Measurements from ENCODE around the gene HCFC1R1.
"Not testable (repeated sequence)": the region's sequence is repeated elsewhere in the genome, so short reads cannot be mapped to it uniquely, and the experiment has no call there.

The HCFC1R1 gene

DNA sequence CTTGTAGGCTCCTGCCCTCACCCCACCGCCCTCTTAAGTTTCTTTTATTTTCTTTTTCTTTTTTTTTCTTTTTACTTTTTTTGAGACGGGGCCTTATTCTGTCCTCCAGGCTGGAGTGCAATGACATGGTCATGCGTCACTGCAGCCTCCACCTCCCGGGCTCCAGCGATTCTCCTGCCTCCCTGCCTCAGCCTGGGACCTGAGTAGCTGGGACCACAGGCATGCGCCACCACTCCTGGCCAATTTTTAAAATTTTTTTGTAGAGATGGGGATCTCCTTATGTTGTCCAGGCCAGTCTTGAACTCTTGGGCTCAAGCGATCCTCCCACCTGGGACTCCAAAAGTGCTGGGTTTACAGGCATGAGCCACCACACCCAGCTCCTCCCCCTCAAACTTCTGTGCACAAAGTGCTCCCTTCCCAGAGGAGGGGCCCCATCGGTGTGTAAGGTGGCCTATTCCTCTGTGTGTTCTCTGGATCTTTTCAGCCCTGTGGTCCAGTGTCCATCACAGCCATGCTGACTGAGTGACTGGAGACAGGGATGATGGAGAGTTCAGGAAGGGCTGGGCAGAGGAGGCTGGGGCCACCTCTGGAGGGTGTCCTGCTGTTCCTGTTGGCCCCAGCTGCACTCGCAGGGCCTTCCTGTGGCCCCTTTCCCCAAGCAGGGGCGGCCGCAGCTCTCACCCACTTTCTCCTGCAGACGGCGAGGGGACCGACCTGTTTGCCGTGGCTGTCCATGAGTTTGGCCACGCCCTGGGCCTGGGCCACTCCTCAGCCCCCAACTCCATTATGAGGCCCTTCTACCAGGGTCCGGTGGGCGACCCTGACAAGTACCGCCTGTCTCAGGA, 32.8 kb upstream of the HCFC1R1 start:
- no peak for DNase-seq

DNA sequence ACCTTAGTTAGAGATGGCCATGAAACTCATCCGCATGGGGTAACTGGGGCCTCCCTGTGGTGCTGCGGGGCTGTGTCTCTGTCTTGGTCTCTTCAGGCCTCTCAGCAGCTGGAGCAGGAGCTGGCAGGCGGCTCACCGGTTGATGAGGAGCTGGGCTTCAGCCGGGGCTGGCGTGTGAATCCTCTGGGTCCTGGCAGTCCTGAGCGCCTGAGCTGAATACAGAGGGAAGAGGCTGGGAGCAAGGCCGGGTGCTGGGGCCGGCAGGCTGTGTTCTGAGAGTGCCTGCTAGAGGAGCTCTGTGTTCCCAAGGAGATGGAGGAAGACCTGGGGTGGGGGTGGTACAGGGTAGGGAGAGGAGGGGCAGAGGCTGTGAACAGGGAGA, 32.0 kb upstream of the HCFC1R1 start:
- not testable (repeated sequence) for DNase-seq

DNA sequence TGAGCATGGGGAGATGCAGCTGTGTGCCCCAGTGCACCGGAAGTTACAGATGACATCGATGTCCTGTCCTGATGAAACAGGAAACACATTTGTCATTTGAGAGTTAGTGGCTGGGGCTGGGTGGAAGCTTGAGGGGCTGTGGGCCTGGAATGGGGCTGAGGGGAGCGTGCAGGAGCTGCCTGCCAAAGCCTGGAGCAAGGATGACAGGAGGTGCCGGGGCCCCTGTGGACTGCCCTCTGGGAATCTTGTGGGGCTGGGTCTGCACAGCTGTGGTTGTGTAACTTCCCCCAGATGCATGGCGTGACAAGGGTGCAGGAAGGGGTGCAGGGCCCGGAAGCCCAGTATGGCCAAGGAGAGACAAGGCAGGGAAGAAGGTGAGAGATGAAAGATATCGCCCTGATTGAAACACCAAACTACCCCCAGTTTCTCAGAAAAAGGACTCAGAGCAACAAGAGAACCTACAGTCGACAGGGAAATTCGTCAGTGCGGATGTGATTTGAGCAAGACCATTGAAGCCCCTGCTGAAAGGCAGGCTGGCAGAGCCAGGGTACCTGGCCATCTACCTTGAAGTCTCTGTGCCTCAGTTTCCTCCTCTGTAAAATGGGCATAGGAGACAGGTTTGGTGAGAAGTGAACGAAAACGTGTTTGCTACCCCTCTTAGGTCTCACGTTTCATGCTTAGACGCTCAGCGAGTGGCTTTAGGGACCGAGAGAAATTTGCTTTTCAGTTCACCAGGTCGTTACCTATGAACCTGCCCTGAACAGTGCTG, 31.4 kb upstream of the HCFC1R1 start:
- no peak for DNase-seq

DNA sequence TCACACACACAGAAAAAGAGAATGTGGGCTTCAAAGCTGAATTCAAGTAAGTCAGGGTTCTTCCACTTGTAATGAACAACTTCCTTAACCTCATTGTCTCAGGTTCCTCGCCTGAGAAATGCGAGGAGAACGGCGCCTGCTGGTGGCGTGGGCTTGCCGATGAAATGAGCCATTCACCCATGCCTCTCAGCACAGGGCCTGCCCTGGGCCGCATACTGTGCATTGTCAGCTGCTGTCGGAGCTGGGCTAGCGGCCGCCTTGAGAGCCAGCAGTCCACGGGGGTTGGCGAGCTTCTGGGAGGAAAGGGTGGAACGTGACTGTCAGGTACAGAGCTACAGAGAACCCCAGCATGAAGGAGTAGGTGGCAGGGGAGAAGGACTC, 29.6 kb upstream of the HCFC1R1 start:
- not testable (repeated sequence) for DNase-seq

DNA sequence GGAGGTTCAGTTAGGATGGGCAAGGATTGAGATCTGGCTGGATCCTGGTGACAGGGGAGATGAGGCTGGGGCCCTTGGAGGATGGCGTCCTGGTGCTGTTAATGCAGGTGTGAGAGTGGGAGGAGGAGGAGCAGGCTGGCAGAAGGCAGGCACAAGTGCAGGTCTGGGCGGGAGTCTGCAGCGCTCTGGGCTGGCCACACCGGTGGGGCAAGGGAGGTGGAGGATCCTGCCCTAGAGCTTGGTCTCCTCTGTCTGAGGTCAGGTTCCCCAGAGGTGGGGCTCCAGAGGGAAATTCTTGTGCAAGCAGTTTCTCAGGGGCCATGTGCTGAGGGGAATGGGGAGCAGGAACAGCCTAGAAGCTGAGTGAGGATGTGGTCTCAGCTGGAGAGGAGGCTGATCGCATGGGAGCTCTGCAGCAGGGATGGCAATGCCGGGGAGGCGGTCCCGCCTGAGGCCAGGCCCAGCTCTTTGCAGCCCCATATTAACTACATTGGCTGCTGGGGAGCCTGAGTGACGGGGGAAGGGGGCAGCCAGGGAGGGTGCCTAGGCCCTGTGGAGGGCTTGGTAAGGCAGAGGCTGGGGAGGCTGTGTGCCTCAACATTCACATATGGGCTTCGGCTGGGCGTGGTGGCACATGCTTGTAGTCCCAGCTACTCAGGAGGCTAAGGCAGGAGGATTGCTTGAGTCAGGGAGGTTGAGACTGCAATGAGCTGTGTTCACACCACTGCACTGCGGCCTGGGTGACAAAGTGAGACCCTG, 29.0 kb upstream of the HCFC1R1 start:
- DNase-seq: not testable (repeated sequence)

DNA sequence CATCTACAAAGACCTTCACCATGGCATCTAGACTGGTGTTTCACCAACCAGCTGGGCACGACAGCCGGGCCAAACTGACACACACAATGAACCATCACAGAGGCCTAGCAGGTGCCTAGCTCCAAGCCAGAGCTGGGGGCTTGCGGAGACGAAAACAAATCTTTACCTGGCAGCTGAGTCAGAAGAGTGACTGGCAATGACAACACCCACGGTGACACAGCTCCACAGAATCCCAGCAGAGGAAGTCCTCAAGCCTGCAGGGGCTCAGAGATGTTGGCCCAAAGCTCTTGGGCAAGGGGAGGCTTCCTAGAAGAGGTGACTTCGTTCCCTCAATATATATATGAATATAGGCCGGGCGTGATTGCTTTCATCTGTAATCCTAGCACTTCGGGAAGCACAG, 27.8 kb upstream of the HCFC1R1 start:
- no peak for DNase-seq

DNA sequence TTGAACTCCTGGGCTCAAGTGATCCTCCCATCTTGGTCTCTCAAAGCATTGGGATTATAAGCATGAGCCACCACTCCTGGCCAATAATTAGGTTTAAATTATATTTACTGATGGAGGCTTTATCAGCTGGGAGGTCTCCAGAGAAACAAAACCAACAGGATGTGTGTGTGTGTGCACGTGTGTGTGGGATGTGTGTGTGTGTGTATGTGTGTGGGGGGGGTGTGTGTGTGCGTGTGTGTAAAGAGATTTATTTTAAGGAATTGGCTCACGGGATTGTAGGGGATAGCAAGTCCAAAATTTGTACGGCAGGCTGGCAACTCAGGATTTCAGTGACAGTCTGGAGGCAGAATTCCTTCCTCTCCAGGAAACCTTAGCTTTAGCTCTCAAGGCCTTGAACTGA, 27.3 kb upstream of the HCFC1R1 start:
- DNase-seq: no peak

DNA sequence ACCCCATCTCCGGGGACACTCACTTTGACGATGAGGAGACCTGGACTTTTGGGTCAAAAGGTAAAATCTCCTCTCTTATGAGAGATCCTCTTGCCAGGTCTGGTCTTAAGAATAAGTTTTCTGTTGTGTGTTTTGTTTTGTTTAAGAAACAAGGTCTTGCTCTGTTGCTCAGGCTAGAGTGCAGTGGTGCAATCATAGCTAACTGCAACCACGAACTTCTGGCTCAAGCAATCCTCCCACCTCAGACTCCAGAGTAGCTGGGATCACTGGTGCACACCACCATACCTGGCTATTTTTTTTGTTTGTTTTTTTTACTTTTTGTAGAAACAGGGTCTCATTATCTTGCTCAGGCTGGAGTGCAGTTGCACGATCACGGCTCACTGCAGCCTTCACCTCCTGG, 26.7 kb upstream of the HCFC1R1 start:
- no peak for DNase-seq

DNA sequence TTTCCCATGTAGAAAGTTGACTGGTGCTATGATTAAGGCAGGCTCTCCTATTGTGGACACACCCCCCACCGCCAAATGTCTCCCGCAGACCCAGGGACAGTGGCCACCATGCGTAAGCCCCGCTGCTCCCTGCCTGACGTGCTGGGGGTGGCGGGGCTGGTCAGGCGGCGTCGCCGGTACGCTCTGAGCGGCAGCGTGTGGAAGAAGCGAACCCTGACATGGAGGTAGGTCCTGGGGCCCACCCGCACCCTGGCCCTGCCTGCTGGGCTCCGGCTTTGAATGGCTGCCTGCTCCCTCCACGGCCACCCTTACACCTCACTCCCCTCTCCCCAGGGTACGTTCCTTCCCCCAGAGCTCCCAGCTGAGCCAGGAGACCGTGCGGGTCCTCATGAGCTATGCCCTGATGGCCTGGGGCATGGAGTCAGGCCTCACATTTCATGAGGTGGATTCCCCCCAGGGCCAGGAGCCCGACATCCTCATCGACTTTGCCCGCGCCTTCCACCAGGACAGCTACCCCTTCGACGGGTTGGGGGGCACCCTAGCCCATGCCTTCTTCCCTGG, 26.3 kb upstream of the HCFC1R1 start:
- DNase-seq: no peak

DNA sequence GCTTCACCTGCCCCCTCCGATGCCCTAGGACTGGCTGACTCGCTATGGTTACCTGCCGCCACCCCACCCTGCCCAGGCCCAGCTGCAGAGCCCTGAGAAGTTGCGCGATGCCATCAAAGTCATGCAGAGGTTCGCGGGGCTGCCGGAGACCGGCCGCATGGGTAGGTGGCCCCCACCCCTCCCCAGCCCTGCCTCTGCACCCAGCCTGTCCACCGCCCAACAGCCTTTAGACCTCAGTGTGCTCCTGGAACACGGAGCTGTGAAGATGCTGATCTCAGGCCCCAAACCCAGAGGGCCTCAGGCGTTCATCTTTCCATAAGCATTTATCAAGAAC, 23.6 kb upstream of the HCFC1R1 start:
- DNase-seq: no peak

DNA sequence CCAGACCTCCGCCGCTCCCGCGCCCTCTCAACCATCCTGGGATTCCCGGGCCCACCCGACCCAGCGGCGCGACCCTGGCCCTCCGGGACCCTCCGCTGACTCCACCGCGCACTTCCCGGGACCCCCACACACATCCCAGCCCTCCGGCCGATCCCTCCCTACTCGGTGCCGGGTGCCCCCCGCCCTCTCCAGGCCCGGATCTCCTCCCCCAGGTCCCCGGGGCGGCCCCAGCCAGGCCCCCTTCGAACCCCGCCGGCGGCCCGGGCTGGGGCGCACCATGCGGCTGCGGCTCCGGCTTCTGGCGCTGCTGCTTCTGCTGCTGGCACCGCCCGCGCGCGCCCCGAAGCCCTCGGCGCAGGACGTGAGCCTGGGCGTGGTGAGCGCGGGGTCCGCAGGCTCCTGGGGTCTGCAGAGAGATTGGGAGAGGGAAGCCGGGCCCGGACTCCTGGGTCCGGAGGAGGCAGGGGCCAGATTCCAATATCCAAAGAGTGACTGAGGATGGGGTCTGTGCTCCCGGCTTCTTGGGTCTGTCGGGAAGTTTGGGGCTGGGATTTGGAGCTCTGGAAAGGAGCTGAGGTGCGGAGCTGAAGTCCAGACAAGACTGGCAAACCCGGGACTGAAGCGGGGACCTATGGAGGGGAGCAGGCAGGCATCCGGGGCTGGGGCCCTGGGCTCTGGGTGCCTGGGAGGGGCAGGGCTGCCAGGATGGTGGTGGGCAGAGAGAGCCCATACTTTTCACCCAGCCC, 23.1 kb upstream of the HCFC1R1 start:
- DNase-seq: no peak

DNA sequence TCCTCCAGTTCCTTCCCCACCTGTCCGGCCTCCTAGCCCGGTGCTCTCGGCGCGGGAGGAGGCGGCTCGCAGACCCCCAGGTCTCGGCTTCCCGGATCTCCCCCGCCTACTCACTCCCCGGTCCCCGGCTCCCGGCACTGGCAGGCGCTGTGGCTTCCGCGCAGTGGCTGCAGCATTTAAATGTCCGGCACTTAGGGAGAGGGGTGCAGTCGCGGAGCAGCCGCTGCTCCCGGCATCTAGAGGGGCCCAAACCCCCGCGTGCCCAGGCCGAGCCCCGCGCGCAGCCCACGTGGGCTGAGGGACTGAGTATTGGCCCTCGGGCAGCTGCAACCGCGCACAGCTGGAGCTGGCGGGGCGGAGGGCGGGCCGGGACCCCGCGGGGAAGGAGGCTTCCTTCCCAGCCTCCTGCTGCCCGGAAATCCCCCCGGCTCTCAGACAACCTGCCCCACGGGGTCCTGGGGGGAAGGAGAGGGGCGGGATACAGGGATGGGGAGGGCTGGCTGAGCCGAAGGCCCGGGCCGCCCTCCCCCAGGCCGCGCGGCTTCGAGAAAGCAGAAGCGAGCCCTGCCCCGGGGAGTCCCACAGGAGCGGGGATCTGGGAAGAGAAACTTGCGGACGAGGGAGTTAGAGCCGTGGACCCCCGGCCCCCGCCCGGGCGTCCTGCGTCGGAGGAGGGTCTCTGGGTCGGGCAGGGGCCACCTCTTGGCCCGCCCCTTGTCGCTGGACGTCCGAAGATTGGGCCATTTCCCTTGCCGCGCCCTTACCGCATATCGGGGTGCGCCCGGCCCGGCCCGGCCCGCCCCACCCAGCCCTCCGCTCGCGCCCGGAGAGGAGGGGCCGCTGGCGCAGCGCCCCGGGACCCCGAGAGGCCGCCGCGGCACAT, 22.3 kb upstream of the HCFC1R1 start, which contains the start of gene MMP25:
Gene MMP25, plus strand, starts transcription at position 804 of the 883 bp plus-strand sequence. CDS start 357 bp downstream, outside the sequence.
- DNase-seq: no peak

DNA sequence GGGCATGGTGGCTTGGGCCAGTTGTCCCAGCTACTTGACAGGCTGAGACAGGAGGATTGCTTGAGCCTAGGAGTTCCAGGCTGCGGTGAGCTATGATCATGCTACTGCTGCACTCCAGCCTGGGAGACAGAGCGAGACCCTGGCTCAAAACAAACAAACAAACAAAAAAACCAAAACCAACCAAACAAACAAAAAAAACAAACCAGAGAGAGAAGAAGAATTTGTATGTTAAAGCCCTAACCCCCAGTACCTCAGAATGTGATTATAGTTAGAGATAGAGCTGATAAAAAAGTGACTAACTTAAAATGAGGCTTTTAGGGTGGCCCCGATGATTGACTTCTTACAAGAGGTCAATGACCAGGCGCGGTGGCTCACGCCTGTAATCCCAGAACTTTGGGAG, 21.0 kb upstream of the HCFC1R1 start:
- DNase-seq: no peak

DNA sequence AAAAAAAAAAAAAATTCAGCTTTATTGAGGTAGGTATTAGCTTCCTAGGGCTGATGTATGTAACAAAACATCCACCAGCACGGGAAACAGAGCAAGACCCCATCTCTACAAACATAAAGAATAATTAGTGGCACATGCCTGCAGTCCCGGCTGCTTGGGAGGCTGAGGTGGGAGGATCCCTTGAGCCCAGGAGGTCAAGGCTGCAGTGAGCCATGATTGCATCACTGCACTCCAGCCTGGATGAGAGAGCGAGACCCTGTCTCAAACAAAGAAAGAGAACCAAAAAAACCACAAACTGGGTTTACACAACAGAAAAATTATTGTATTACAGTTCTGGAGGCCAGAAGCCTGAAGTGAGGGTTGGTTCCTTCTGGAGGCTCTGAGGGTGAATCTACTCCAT, 18.6 kb upstream of the HCFC1R1 start:
- DNase-seq: no peak

DNA sequence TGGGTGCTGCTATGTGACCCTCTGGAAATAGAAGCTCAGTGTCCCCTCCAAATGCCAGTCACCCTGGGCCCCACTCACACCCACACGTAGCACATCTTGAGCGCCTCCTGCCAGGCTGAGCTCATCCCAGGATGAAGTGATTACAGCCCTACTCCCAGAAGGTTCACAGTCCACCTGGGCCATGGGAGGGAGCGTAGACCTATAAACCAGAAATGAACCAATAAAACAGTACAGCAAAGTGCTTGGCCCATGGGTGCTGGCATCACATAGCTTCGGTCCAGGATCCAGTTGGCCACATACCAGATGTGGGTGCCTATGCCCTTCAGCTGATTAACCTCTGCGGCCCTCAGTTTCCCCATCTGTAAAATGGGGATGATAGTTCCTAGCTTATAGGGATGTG, 15.2 kb upstream of the HCFC1R1 start:
- no peak for DNase-seq

DNA sequence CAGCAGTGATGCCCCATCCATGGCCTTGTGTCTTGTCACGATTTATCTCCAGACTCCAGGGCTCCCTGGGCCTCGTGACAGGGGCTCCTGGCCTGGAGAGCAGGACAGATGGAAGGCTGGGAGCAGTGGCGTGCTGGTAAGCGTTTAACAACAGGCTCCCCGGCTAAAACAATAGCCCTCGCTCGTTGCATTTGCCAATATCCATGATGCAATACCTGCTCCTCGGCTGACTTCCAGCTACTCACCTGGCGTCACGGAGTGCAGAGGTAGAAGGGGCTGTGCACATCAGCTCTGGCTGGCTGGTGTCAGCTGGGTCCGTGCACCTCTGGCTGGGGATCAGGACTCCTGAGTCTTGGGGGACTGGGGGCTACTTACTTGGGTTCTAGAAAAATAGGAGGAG, 14.5 kb upstream of the HCFC1R1 start:
- DNase-seq: no peak

DNA sequence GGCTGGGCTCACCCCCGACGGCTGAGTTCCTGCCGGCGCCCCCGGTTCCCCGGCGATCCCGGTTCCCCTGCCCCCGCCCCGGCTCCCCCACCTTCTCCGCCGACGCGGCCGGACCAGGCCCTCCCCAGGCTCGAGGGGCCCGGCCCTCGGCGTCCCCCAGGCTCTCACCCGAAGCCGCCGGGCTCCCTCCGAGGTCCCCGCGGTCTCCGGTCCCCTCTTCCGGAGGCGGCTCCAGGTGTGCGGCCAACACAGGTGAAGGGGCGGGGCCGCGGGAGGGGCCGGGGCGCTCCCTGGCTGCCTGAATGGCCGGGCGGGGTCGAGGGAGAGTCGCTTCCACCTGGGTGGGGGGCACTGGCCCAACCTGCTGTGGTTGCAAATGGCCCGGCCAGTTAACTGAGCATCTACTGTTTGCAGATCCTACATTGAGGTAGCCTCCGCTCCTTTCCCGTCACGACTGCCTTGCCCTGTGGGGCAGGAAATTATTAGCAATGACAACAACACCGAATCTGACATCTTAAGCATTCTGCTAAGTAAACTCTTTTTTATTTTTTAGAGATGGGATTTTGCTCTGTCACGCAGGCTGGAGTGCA, 13.1 kb upstream of the HCFC1R1 start, which contains the start of gene BICDL2:
Gene BICDL2, minus strand, starts transcription at position 219 of the 590 bp plus-strand sequence. CDS start 1,448 bp downstream, outside the sequence.
- no peak for DNase-seq

DNA sequence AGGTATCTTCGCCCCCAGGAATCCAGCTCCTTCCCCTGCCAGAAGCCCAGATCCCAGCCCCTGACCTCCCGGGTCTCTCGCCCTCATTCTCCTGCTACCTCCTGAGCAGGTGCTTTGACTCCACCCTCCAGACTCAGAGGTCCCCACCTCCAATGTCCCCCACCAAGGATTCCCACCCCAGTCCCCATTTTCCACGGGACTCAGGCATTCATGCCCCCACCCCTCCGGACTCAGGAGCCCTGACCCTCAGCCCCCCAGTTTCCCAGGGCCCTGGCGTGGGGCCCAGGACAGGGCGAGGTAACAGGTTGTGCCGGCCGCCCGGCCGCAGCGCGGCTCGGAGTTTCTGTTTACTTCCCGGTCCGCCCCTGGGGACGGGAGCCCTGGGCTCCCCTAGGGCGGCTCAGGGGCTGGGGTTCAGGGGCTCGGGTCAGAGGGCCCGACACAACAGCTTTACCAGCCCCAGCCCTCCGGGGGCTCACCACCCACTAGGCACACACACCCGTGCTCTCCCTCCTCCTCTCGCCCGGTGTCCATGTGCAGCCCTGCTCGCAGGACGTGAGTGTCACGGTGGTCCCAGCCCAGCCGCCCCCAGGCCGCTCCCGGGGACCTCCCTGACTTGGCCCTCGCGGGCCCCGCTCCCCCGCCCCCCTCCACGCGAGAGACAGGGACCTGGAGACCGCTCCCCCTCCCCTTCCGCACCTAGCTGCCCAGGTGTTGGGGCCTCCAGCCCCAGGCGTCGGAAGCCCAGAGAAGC, 12.4 kb upstream of the HCFC1R1 start:
- no peak for DNase-seq

DNA sequence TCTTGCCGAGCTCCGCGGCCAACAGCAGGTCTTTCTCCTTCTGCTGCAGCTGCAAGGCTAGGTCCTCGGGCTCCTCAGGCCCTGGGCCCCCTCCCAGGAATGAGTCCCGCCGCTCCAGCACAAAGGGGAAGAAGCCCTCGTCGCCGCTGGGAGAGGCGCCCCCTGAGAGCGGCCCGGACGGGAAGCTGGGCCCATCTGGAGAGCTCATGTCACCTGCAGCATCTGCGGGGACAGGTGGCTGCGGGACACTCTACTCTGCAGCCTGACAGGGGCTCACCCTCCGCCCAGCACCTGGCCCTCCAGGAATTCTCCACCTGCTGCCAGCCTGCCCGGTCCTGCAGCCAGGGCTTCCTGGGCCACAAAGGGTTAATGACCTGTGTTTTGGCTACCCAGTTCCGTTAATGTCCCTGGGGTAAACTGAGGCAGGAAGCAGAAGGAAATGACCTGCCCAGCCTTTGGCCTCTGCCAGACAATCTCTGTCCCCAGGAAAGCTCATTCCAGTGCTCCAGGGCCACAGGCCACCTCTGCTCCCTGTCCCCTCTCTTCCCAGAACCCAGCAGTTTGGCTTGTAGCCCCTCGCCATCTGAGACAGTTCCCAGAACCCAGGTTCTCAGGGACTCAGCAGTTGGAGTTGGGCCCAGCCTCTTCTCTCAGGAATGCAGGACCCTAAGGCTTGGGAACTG, 11.7 kb upstream of the HCFC1R1 start:
- no peak for DNase-seq

DNA sequence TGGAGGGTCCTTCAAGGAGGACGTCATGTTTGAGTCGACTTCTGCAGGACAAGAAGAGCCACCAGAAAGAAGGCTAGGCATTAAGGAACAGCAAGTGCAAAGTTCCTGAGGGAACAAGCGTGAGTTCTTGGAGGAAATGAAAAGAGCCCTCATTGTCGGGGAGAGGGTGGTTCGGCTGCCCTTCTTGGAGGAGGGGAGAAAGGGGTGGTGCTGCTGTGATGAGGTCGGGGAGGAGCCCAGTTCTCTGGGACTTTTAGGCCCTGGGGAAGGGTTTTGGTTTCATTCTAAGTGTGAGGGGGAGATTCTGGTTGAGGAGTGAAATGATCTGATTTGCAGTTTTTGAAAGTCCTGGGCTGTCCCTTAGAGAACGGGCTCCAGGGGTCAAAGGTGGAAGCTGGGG, 8.9 kb upstream of the HCFC1R1 start:
- no peak for DNase-seq
